ENCODE data around the gene MAST4. TPM values are rescaled to one million over a fixed set of nuclear protein-coding genes. Genes with fewer than 3 reads are reported as not detected.
A peak's percentile ranks its signal among the peaks of the same experiment; 100 is the strongest.

MAST4 gene
- total RNA-seq, 1 donor from 2014 or later = 42.0 TPM

- no peak for ATAC-seq (ENCODE audit: poor library complexity)
- no peak for DNase-seq
- intact Hi-C loops (cut with DNase I) = no loop called here
Measured at GRCh38 chr5:67021031-67021430, 424.8 kb downstream of the MAST4 start.

- ATAC-seq (ENCODE audit: poor library complexity) (no peak), DNase-seq (no peak)
- intact Hi-C loops (cut with DNase I) = no loop called here
Measured at GRCh38 chr5:67021521-67021920, 425.3 kb downstream of the MAST4 start.

GRCh38 chr5:67021962-67022361, 425.8 kb downstream of the MAST4 start:
- intact Hi-C loops (cut with DNase I) = no loop called here
- ATAC-seq (ENCODE audit: poor library complexity) (no peak), DNase-seq (no peak)

GRCh38 chr5:67025457-67025856, 429.3 kb downstream of the MAST4 start:
- DNase-seq (no peak), ATAC-seq (ENCODE audit: poor library complexity) (no peak)
- intact Hi-C loops (cut with DNase I) = no loop called here

GRCh38 chr5:67026278-67026677, 430.1 kb downstream of the MAST4 start:
- DNase-seq (no peak), ATAC-seq (ENCODE audit: poor library complexity) (no peak)
- intact Hi-C loops (cut with DNase I) = no loop called here

- ATAC-seq (ENCODE audit: poor library complexity) = no peak
- intact Hi-C loops (cut with DNase I) = no loop called here
- no peak for DNase-seq
Measured at GRCh38 chr5:67027171-67027570, 431.0 kb downstream of the MAST4 start.

- intact Hi-C loops (cut with DNase I) = no loop called here
- DNase-seq = no peak
- ATAC-seq (ENCODE audit: poor library complexity) = no peak
Measured at GRCh38 chr5:67028371-67028770, 432.2 kb downstream of the MAST4 start.

- DNase-seq = no peak
- intact Hi-C loops (cut with DNase I) = no loop called here
- no peak for ATAC-seq (ENCODE audit: poor library complexity)
Measured at GRCh38 chr5:67028941-67029340, 432.7 kb downstream of the MAST4 start.

GRCh38 chr5:67029481-67029880, 433.3 kb downstream of the MAST4 start:
- DNase-seq (no peak), ATAC-seq (ENCODE audit: poor library complexity) (no peak)
- intact Hi-C loops (cut with DNase I) = no loop called here

GRCh38 chr5:67030289-67031056, 434.3 kb downstream of the MAST4 start:
- intact Hi-C loops (cut with DNase I) = no loop called here
- no peak for DNase-seq
- ATAC-seq (ENCODE audit: poor library complexity) = no peak

GRCh38 chr5:67031057-67031443, 434.9 kb downstream of the MAST4 start:
- ATAC-seq (ENCODE audit: poor library complexity) = no peak
- intact Hi-C loops (cut with DNase I) = no loop called here
- no peak for DNase-seq

- peak; percentile 17 for ATAC-seq (ENCODE audit: poor library complexity)
- intact Hi-C loops (cut with DNase I) = no loop called here
Measured at GRCh38 chr5:67031692-67032091, 435.5 kb downstream of the MAST4 start.

GRCh38 chr5:67032921-67033664, 436.9 kb downstream of the MAST4 start:
- intact Hi-C loops (cut with DNase I) = no loop called here
- no peak for DNase-seq
- no peak for ATAC-seq (ENCODE audit: poor library complexity)

More at GRCh38 chr5:67031692-67032091, 435.5 kb downstream of the MAST4 start:
- no peak for DNase-seq

- no peak for DNase-seq
- peak; percentile 13 for ATAC-seq (ENCODE audit: poor library complexity)
- intact Hi-C loops (cut with DNase I) = no loop called here
Measured at GRCh38 chr5:67033880-67034651, 437.9 kb downstream of the MAST4 start.

- no peak for ATAC-seq (ENCODE audit: poor library complexity)
- DNase-seq = no peak
- intact Hi-C loops (cut with DNase I) = no loop called here
Measured at GRCh38 chr5:67035098-67035740, 439.0 kb downstream of the MAST4 start.

- intact Hi-C loops (cut with DNase I) = no loop called here
- DNase-seq = no peak
- no peak for ATAC-seq (ENCODE audit: poor library complexity)
Measured at GRCh38 chr5:67037171-67037570, 441.0 kb downstream of the MAST4 start.

- ATAC-seq (ENCODE audit: poor library complexity) (peak; percentile 43), DNase-seq (no peak)
- intact Hi-C loops (cut with DNase I) = no loop called here
Measured at GRCh38 chr5:67038817-67039603, 442.8 kb downstream of the MAST4 start.

Measured in Right ventricle myocardium superior (tissue), 1 donor.